Spleen (tissue), 11 donors: ENCODE results near the gene MBNL3. TPM values are rescaled to one million over a fixed set of nuclear protein-coding genes. Genes with fewer than 3 reads are reported as not detected.

ENCODE experiments used
- DNase-seq: peaks from one replicate; pipeline ENCODE4 v3.0.0-alpha.2; 2020
- H3K27ac ChIP-seq, 8 donors: fragments of 200-600 bp; sonication (generic) in 7 of 8; 1 replicate in 4 of 8; 2 replicates in 4 of 8; pipeline versions ENCODE4 v1.5.0 to v1.8.0; 2016 to 2021; ENCODE audit warnings: inconsistent platforms in 4 of 8, mild to moderate bottlenecking in 4 of 8, moderate library complexity in 1 of 8
- H3K27me3 ChIP-seq, 7 donors: fragments of 200-600 bp; sonication (generic) in 6 of 7; replicated peaks in 1 of 7; 1 replicate in 4 of 7; 2 replicates in 3 of 7; pipeline versions ENCODE4 v1.5.0 to v1.8.0; 2016 to 2021; ENCODE audit warnings: inconsistent platforms in 3 of 7, mild to moderate bottlenecking in 1 of 7
- H3K36me3 ChIP-seq, 6 donors: fragments of 200-600 bp; sonication (generic) in 5 of 6; 1 replicate in 4 of 6; 2 replicates in 2 of 6; pipeline versions ENCODE4 v1.5.0 to v1.8.0; 2016 to 2021; ENCODE audit warnings: inconsistent platforms in 2 of 6
- H3K4me1 ChIP-seq, 6 donors: fragments of 200-600 bp; sonication (generic) in 5 of 6; 1 replicate in 3 of 6; 2 replicates in 3 of 6; pipeline versions ENCODE4 v1.5.0 to v1.8.0; 2016 to 2021; ENCODE audit warnings: inconsistent platforms in 3 of 6
- H3K4me3 ChIP-seq, 8 donors: fragments of 200-600 bp; sonication (generic) in 7 of 8; 1 replicate in 4 of 8; 2 replicates in 4 of 8; pipeline versions ENCODE4 v1.5.0 to v1.8.0; 2016 to 2021; ENCODE audit warnings: inconsistent platforms in 4 of 8, mild to moderate bottlenecking in 4 of 8, moderate library complexity in 2 of 8
- H3K9me3 ChIP-seq, 8 donors: fragments of 200-600 bp; sonication (generic) in 7 of 8; 1 replicate in 4 of 8; 2 replicates in 4 of 8; pipeline versions ENCODE4 v1.5.0 to v1.8.0; 2016 to 2021; ENCODE audit warnings: inconsistent platforms in 4 of 8
- CTCF ChIP-seq, 11 experiments: fragments of 200-600 bp in 7 of 11; fragments of 450-650 bp in 4 of 11; sonication (generic) in 4 of 11; IDR thresholded peaks in 8 of 11; conservative IDR thresholded peaks in 3 of 11; 1 replicate in 7 of 11; 2 replicates in 4 of 11; pipeline versions ENCODE4 v1.4.0 to v1.8.0; 2016 to 2021; ENCODE audit warnings: antibody characterized with exemption in 11 of 11, inconsistent platforms in 4 of 11, mild to moderate bottlenecking in 1 of 11
- POLR2A ChIP-seq, 3 donors: fragments of 450-650 bp; IDR thresholded peaks; one replicate each; pipeline ENCODE4 v1.5.1; 2017; ENCODE audit warnings: antibody characterized with exemption in 3 of 3, mild to moderate bottlenecking in 1 of 3
- POLR2AphosphoS5 ChIP-seq, 3 donors: sonication (generic); formaldehyde crosslinking; IDR thresholded peaks; one replicate each; pipeline ENCODE4 v1.5.1; 2017; ENCODE audit warnings: antibody characterized with exemption in 3 of 3
- WGBS, 5 donors: extraction: QIAGEN DNeasy Blood & Tissue Kit in 3 of 5; methylation state at CpG; one replicate each; pipeline versions ENCODE4 v1.1.5 to v1.1.7; 2013 to 2018; 5-methylcytosine and 5-hydroxymethylcytosine counted together
- intact Hi-C: fragments of 100-400 bp; cut with DNase I; formaldehyde crosslinking; loops from one replicate; pipeline ENCODE4 v1.15.0; 2023; ENCODE audit warnings: low total_unique reads
- polyA plus RNA-seq, 3 donors: library from polyadenylated mRNA; stranded (reverse); fragments of 200-250 nt; gene quantifications; one replicate each; pipeline ENCODE4 v1.2.1, GENCODE V29; 2013
- total RNA-seq, 7 donors: library from RNA; depleted of rRNA in 3 of 7; stranded (reverse); fragments of >200 nt in 3 of 7; fragmentation: NEBNext Ultra II Directional in 4 of 7; extraction: Animal tissue kit (Norgen Biotek cat#: 25700) in 4 of 7; gene quantifications; one replicate each; pipeline versions ENCODE4 v1.1.0 to v1.2.1, GENCODE V29; 2016 to 2021
- donor health status: healthy with polysubstance abuse.
- donor health status: DM: no; HTN: no; CAD: no; lungs with moderate emphysema.
- donor health status: DM: no; HTN: no; CAD: no.
- donor health status: Bipolar disorder and iron deficiency.
- donor health status: healthy.
- donor health status: DM: no; HTN: no; CAD: no.
- donor health status: DM: yes; HTN: yes; CAD: no.

MBNL3 gene
- total and polyA plus RNA-seq, 10 donors: 5.0 to 67.2 (median 37.6) TPM

- Histone ChIP-seq H3K36me3 (no peaks in the 10 kb centered on the region), H3K27me3 (no peaks in the 10 kb centered on the region), H3K9me3 (no peaks in the 10 kb centered on the region), H3K27ac (no peak overlapping the region), H3K4me3 (no peak overlapping the region), H3K4me1 (no peaks in the 10 kb centered on the region)
- intact Hi-C loops: no loop called here
- DNase-seq: no peak
- TF ChIP-seq CTCF (IDR thresholded peaks at IDR 0.05 in 8 of 11, conservative IDR thresholded peaks at IDR 0.05 in 3 of 11) (no peak), POLR2AphosphoS5 (IDR thresholded peaks at IDR 0.05) (no peak), POLR2A (IDR thresholded peaks at IDR 0.05) (no peak)
Measured at GRCh38 chrX:132365490-132365889, 123.3 kb downstream of the MBNL3 start.

- no peak for DNase-seq
- no peaks in the 10 kb centered on the region for H3K36me3 ChIP-seq
- H3K4me3 ChIP-seq: no peak overlapping the region
- 85 to 100% (median 95%) methylated on average over 3 of the region's 3 CpGs for WGBS, 5 donors
- no peaks in the 10 kb centered on the region for H3K9me3 ChIP-seq
- TF ChIP-seq POLR2AphosphoS5 (IDR thresholded peaks at IDR 0.05) (no peak), POLR2A (IDR thresholded peaks at IDR 0.05) (no peak), CTCF (IDR thresholded peaks at IDR 0.05 in 8 of 11, conservative IDR thresholded peaks at IDR 0.05 in 3 of 11) (no peak)
- no peaks in the 10 kb centered on the region for H3K27me3 ChIP-seq
- no peak overlapping the region for H3K27ac ChIP-seq
- intact Hi-C loops: no loop called here
- no peaks in the 10 kb centered on the region for H3K4me1 ChIP-seq
Measured at GRCh38 chrX:132364313-132364712, 124.5 kb downstream of the MBNL3 start.

- no peak for TF ChIP-seq POLR2A (IDR thresholded peaks at IDR 0.05)
- no peak for TF ChIP-seq CTCF (IDR thresholded peaks at IDR 0.05 in 8 of 11, conservative IDR thresholded peaks at IDR 0.05 in 3 of 11)
- TF ChIP-seq POLR2AphosphoS5 (IDR thresholded peaks at IDR 0.05): no peak
- intact Hi-C loops: loop anchor here (10.0 kb wide), 1 partner anchor 51 kb away; no protein-coding TSS in a partner anchor
- 84 to 97% (median 97%) methylated on average over 5 of the region's 5 CpGs for WGBS, 5 donors
- H3K4me1 ChIP-seq: no peaks in the 10 kb centered on the region
- H3K27me3 ChIP-seq: peaks cover 0 to 4% (median 0%) of the 10 kb centered on the region in 7 donors
- no peaks in the 10 kb centered on the region for H3K9me3 ChIP-seq
- H3K36me3 ChIP-seq: no peaks in the 10 kb centered on the region
- DNase-seq: no peak
- H3K27ac ChIP-seq: no peak overlapping the region
- H3K4me3 ChIP-seq: no peak overlapping the region
Measured at GRCh38 chrX:132353430-132353829, 135.4 kb downstream of the MBNL3 start.

- Histone ChIP-seq H3K36me3 (no peaks in the 10 kb centered on the region), H3K4me1 (no peaks in the 10 kb centered on the region), H3K27ac (no peak overlapping the region), H3K4me3 (no peak overlapping the region), H3K9me3 (no peaks in the 10 kb centered on the region), H3K27me3 (no peaks in the 10 kb centered on the region)
- no peak for TF ChIP-seq CTCF (IDR thresholded peaks at IDR 0.05 in 8 of 11, conservative IDR thresholded peaks at IDR 0.05 in 3 of 11)
- no peak for TF ChIP-seq POLR2AphosphoS5 (IDR thresholded peaks at IDR 0.05)
- TF ChIP-seq POLR2A (IDR thresholded peaks at IDR 0.05): no peak
- 90 to 98% (median 94%) methylated on average over 2 of the region's 2 CpGs for WGBS, 5 donors
- intact Hi-C loops: no loop called here
- DNase-seq: no peak
Measured at GRCh38 chrX:132336172-132336571, 152.7 kb downstream of the MBNL3 start.
